Neural progenitor cell (in vitro differentiated cells): ENCODE data around the gene IQCN. TPM values are rescaled to one million over a fixed set of nuclear protein-coding genes. Genes with fewer than 3 reads are reported as not detected.

Experiments
- DNase-seq: peaks from one replicate; pipeline ENCODE4 v3.0.0-alpha.2; 2016; ENCODE audit warnings: low spot score
- H2AFZ ChIP-seq: fragments of 200-600 bp; sonication (generic); replicated peaks from 2 replicates; pipeline ENCODE4 v1.6.1; 2016; ENCODE audit warnings: antibody characterized with exemption
- H3F3A ChIP-seq: fragments of 200-600 bp; sonication (generic); 2 replicates; pipeline ENCODE4 v1.6.1; 2016; ENCODE audit warnings: antibody characterized with exemption, low read depth
- H3K27ac ChIP-seq: fragments of 200-600 bp; sonication (generic); 2 replicates; pipeline ENCODE4 v1.5.1; 2016; ENCODE audit warnings: mild to moderate bottlenecking
- H3K27me3 ChIP-seq: fragments of 200-600 bp; sonication (generic); 2 replicates; pipeline ENCODE4 v1.6.1; 2016; ENCODE audit warnings: mild to moderate bottlenecking, moderate library complexity
- H3K36me3 ChIP-seq: fragments of 200-600 bp; sonication (generic); 2 replicates; pipeline ENCODE4 v1.5.1; 2016
- H3K4me1 ChIP-seq: fragments of 200-600 bp; sonication (generic); 2 replicates; pipeline ENCODE4 v1.6.1; 2016; ENCODE audit warnings: mixed run types
- H3K4me2 ChIP-seq: fragments of 200-600 bp; sonication (generic); 2 replicates; pipeline ENCODE4 v1.6.1; 2016
- H3K4me3 ChIP-seq: fragments of 200-600 bp; sonication (generic); 2 replicates; pipeline ENCODE4 v1.5.1; 2016
- H3K79me2 ChIP-seq: fragments of 200-600 bp; sonication (generic); 2 replicates; pipeline ENCODE4 v1.6.1; 2016; ENCODE audit warnings: low read depth
- H3K9ac ChIP-seq: fragments of 200-600 bp; sonication (generic); 2 replicates; pipeline ENCODE4 v1.6.1; 2016
- H3K9me3 ChIP-seq: fragments of 200-600 bp; sonication (generic); 2 replicates; pipeline ENCODE4 v1.5.1; 2016; ENCODE audit warnings: low read depth
- H4K20me1 ChIP-seq: fragments of 200-600 bp; sonication (generic); 2 replicates; pipeline ENCODE4 v1.6.1; 2016; ENCODE audit warnings: low read depth
- H3K27ac Mint-ChIP-seq: 3 replicates; pipeline ENCODE4 v1.8.0; 2021; ENCODE audit warnings: mixed read lengths
- H3K27me3 Mint-ChIP-seq: 2 replicates; pipeline ENCODE4 v1.8.0; 2022; ENCODE audit warnings: low read depth, mild to moderate bottlenecking, inconsistent platforms, moderate library complexity, mixed read lengths; ENCODE audit not compliant: insufficient read depth
- H3K36me3 Mint-ChIP-seq: 3 replicates; pipeline ENCODE4 v1.8.0; 2021; ENCODE audit warnings: mixed read lengths
- H3K4me1 Mint-ChIP-seq: 3 replicates; pipeline ENCODE4 v1.8.0; 2021; ENCODE audit warnings: mixed read lengths
- H3K4me3 Mint-ChIP-seq: 3 replicates; pipeline ENCODE4 v1.8.0; 2021; ENCODE audit warnings: mild to moderate bottlenecking, moderate library complexity, mixed read lengths
- H3K9me3 Mint-ChIP-seq: 3 replicates; pipeline ENCODE4 v1.8.0; 2020; ENCODE audit warnings: mixed read lengths
- EZH2 ChIP-seq: fragments of 200-600 bp; sonication (generic); IDR thresholded peaks from 2 replicates; pipeline ENCODE4 v1.6.1; 2017; ENCODE audit warnings: antibody characterized with exemption, mild to moderate bottlenecking, moderate library complexity
- EZH2phosphoT487 ChIP-seq: fragments of 200-600 bp; sonication (generic); IDR thresholded peaks from 2 replicates; pipeline ENCODE4 v1.6.1; 2017; ENCODE audit warnings: antibody characterized with exemption
- total RNA-seq: library from RNA; depleted of rRNA; stranded (reverse); fragments of >200 nt; gene quantifications from 2 replicates; pipeline ENCODE4 v1.2.3, GENCODE V29; 2015; ENCODE audit warnings: low replicate concordance
- TF ChIP-seq, protein P1 (sequence below): fragments of 200-600 bp; sonication (generic); IDR thresholded peaks from 2 replicates; pipeline ENCODE4 v1.5.1; 2017; ENCODE audit warnings: antibody characterized with exemption, mild to moderate bottlenecking

Gene IQCN
- total RNA-seq, 1 donor from 2014 or later = 0.11 TPM

DNA sequence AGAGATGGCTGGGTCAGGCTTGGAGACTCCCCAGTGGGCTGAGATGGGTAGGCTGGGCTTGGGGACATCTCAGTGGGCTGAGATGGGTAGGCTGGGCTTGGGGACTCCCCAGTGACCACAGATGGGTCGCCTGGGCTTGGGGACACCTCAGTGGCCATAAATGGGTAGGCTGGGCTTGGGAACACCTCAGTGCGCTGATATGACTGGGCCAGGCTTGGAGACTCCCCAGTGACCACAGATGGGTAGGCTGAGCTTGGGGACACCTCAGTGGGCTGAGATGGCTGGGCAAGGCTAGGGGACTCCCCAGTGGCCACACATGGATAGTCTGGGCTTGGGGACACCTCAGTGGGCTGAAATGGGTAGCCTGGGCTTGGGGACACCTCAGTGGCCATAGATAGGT is 12.8 kb downstream of the IQCN start:
- H3K4me3 Mint-ChIP-seq = no peak overlapping the region
- TF ChIP-seq EZH2 (no peak), EZH2phosphoT487 (no peak)
- TF ChIP-seq, protein P1, sequence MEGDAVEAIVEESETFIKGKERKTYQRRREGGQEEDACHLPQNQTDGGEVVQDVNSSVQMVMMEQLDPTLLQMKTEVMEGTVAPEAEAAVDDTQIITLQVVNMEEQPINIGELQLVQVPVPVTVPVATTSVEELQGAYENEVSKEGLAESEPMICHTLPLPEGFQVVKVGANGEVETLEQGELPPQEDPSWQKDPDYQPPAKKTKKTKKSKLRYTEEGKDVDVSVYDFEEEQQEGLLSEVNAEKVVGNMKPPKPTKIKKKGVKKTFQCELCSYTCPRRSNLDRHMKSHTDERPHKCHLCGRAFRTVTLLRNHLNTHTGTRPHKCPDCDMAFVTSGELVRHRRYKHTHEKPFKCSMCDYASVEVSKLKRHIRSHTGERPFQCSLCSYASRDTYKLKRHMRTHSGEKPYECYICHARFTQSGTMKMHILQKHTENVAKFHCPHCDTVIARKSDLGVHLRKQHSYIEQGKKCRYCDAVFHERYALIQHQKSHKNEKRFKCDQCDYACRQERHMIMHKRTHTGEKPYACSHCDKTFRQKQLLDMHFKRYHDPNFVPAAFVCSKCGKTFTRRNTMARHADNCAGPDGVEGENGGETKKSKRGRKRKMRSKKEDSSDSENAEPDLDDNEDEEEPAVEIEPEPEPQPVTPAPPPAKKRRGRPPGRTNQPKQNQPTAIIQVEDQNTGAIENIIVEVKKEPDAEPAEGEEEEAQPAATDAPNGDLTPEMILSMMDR = no peak
- no peaks in the 10 kb centered on the region for H3K4me1 ChIP-seq

DNA sequence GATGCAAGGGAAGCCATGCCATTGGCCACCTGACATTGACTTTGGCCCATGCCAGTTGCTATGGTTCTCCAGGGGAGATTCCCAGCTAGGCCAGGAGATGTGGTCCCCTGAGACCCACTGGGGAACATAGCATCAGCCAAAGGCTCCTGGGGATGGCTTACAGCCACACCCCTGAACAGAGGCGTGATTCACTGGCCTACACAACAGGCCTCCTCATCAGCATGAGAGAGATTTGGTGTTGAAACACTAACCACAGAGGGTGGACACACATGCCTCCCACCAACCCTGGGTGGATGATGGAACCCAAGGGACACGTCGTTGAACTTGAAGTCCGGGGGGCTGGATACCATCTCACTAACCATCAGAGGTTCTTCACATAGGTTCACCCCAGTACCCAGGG is 14.4 kb downstream of the IQCN start:
- TF ChIP-seq EZH2 (no peak), EZH2phosphoT487 (no peak)
- TF ChIP-seq, protein P1 = no peak
- H3K27ac ChIP-seq = no peak overlapping the region
- Mint-ChIP-seq H3K27me3 (peaks cover 10% of the 10 kb centered on the region), H3K27ac (no peak overlapping the region), H3K4me3 (no peak overlapping the region), H3K36me3 (no peaks in the 10 kb centered on the region), H3K9me3 (no peaks in the 10 kb centered on the region), H3K4me1 (no peaks in the 10 kb centered on the region)
- no peaks in the 10 kb centered on the region for H3K4me1 ChIP-seq
- no peaks in the 10 kb centered on the region for H3K79me2 ChIP-seq
- H3K27me3 ChIP-seq = peaks cover 10% of the 10 kb centered on the region
- H3K4me3 ChIP-seq = no peak overlapping the region
- no peaks in the 10 kb centered on the region for H3K9me3 ChIP-seq
- no peaks in the 10 kb centered on the region for H3K36me3 ChIP-seq
- DNase-seq = no peak
- H2AFZ ChIP-seq = no peak overlapping the region
- no peak overlapping the region for H3K9ac ChIP-seq
- H4K20me1 ChIP-seq = no peaks in the 10 kb centered on the region
- no peaks in the 10 kb centered on the region for H3F3A ChIP-seq
- no peak overlapping the region for H3K4me2 ChIP-seq

More for the DNA sequence above, 12.8 kb downstream of the IQCN start:
- DNase-seq = no peak
- Histone ChIP-seq H3K4me3 (no peak overlapping the region), H3K9ac (no peak overlapping the region), H3K79me2 (no peaks in the 10 kb centered on the region), H3K27ac (no peak overlapping the region), H2AFZ (no peak overlapping the region), H3K4me2 (no peak overlapping the region), H3K36me3 (no peaks in the 10 kb centered on the region), H3F3A (no peaks in the 10 kb centered on the region), H3K27me3 (no peaks in the 10 kb centered on the region), H3K9me3 (no peaks in the 10 kb centered on the region), H4K20me1 (no peaks in the 10 kb centered on the region)
- peaks cover 8% of the 10 kb centered on the region for H3K27me3 Mint-ChIP-seq
- peaks cover 7% of the 10 kb centered on the region for H3K36me3 Mint-ChIP-seq
- no peaks in the 10 kb centered on the region for H3K9me3 Mint-ChIP-seq
- no peaks in the 10 kb centered on the region for H3K4me1 Mint-ChIP-seq
- no peak overlapping the region for H3K27ac Mint-ChIP-seq

DNA sequence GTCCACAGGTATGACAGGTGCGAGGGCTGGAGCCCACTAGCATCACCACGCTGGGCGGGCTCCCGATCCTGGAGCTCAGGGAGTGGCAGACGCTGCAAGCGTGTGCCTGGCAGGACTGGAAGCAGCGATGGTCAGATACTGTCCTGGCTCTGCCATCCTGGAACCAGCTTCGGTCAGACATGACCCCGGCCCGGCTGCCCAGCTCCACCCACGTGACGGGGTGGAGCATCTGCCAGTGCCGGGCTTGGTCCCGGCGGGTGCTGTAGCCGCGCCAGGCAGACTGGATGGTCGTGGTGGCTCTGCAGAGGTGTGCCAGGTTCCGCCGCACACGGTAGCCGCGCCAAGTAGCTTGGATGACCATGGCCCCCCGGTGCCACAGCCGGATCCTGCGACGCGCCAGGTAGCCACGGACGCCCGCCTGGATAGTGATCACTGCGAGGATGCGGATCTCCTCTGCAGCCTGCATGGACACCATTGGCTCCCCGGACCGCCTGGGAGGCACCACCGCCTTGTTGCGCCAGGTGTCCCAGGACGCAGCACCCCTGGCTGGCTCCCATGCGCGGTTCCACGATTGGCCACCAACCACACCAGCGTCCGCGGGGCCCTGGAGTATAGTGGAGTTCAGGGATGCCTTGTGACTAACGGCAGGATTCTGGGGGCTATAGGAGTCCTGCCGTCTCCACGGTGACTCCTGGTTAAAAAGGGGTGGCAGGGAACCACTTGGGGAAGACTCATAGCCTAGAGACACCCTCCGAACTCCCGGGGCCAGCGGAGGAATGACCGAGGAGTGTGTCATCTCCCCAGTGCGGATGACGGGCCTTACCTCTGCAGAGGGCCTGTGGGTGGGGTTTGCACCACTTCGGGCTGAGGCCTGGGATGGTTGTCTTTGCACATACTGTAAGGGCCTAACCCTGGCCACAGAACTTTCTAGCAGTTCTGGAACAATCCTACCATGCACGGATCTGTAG is 16.5 kb downstream of the IQCN start:
- no peaks in the 10 kb centered on the region for H3K36me3 Mint-ChIP-seq
- TF ChIP-seq EZH2 (no peak), EZH2phosphoT487 (no peak)
- TF ChIP-seq, protein P1 = no peak
- H3K4me3 Mint-ChIP-seq = no peak overlapping the region
- DNase-seq = no peak
- H3K4me3 ChIP-seq = no peak overlapping the region
- H3K9ac ChIP-seq = no peak overlapping the region
- H3K36me3 ChIP-seq = no peaks in the 10 kb centered on the region
- no peaks in the 10 kb centered on the region for H3F3A ChIP-seq
- no peak overlapping the region for H3K27ac Mint-ChIP-seq
- H3K9me3 ChIP-seq = no peaks in the 10 kb centered on the region
- peaks cover 17% of the 10 kb centered on the region for H3K27me3 Mint-ChIP-seq
- H3K4me1 Mint-ChIP-seq = no peaks in the 10 kb centered on the region
- peaks cover 31% of the 10 kb centered on the region for H3K27me3 ChIP-seq
- no peaks in the 10 kb centered on the region for H3K4me1 ChIP-seq
- no peak overlapping the region for H3K4me2 ChIP-seq
- no peaks in the 10 kb centered on the region for H3K9me3 Mint-ChIP-seq
- H3K27ac ChIP-seq = no peak overlapping the region
- no peaks in the 10 kb centered on the region for H3K79me2 ChIP-seq
- no peaks in the 10 kb centered on the region for H4K20me1 ChIP-seq
- H2AFZ ChIP-seq = no peak overlapping the region
